Upper lobe of left lung (tissue), 4 donors: ENCODE measurements around the gene SLF1.

ENCODE experiments used
- POLR2A ChIP-seq, 4 donors: fragments of 450-650 bp; IDR thresholded peaks; one replicate each; pipeline ENCODE4 v1.5.1; 2016 to 2017; ENCODE audit warnings: antibody characterized with exemption in 4 of 4, mild to moderate bottlenecking in 2 of 4
- TF ChIP-seq, protein P1 (sequence below), 6 experiments: fragments of 450-650 bp in 4 of 6; fragments of 200-600 bp in 2 of 6; sonication (generic) in 2 of 6; IDR thresholded peaks; one replicate each; pipeline ENCODE4 v1.5.1; 2016 to 2019; ENCODE audit warnings: antibody characterized with exemption in 6 of 6

DNA sequence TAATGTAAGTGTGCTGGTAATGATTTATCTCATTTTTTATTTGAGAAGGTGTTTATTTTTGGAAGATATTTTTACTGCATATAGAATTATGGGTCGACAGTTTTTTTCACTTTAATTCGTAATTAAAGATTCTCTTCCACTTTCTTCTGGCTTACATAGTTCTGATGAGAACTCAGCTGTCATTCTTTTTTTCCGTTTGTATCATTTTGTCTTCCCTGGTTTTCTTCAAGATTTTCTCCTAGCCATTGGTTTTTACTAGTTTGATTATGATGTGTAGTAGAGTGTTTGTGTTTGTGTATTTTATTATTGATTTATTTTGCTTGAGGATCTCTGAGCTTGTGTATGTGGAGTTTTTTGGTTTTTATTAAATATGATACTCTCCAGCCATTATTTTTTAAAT, 21.7 kb downstream of the SLF1 start:
- TF ChIP-seq, protein P1, sequence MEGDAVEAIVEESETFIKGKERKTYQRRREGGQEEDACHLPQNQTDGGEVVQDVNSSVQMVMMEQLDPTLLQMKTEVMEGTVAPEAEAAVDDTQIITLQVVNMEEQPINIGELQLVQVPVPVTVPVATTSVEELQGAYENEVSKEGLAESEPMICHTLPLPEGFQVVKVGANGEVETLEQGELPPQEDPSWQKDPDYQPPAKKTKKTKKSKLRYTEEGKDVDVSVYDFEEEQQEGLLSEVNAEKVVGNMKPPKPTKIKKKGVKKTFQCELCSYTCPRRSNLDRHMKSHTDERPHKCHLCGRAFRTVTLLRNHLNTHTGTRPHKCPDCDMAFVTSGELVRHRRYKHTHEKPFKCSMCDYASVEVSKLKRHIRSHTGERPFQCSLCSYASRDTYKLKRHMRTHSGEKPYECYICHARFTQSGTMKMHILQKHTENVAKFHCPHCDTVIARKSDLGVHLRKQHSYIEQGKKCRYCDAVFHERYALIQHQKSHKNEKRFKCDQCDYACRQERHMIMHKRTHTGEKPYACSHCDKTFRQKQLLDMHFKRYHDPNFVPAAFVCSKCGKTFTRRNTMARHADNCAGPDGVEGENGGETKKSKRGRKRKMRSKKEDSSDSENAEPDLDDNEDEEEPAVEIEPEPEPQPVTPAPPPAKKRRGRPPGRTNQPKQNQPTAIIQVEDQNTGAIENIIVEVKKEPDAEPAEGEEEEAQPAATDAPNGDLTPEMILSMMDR (IDR thresholded peaks at IDR 0.05): no peak
- no peak for TF ChIP-seq POLR2A (IDR thresholded peaks at IDR 0.05)
